Neural cell (in vitro differentiated cells): Measurements from ENCODE around the gene HEPACAM2.

Experiments
- EP300 ChIP-seq: fragments of 450-650 bp; conservative IDR thresholded peaks from 2 replicates; pipeline ENCODE4 v1.6.1; 2014; ENCODE audit warnings: antibody characterized with exemption, mild to moderate bottlenecking, moderate library complexity; ENCODE audit not compliant: poor library complexity, severe bottlenecking
- EZH2 ChIP-seq: fragments of 200-600, 300-800 bp; shearing (Covaris generic), sonication (generic); IDR thresholded peaks from 2 replicates; pipeline ENCODE4 v1.6.1; 2014; ENCODE audit warnings: antibody characterized with exemption, low read length, borderline replicate concordance, mild to moderate bottlenecking; ENCODE audit not compliant: insufficient read depth, poor library complexity, severe bottlenecking
- MXI1 ChIP-seq: fragments of 450-650 bp; conservative IDR thresholded peaks from 2 replicates; pipeline ENCODE4 v1.6.1; 2014; ENCODE audit warnings: antibody characterized with exemption, mild to moderate bottlenecking; ENCODE audit not compliant: poor library complexity, severe bottlenecking
- POLR2AphosphoS5 ChIP-seq: IDR thresholded peaks from 2 replicates; pipeline ENCODE4 v1.6.1; 2012
- RAD21 ChIP-seq: fragments of 450-650 bp; conservative IDR thresholded peaks from 2 replicates; pipeline ENCODE4 v1.6.1; 2014; ENCODE audit warnings: antibody characterized with exemption, mild to moderate bottlenecking, moderate library complexity
- TF ChIP-seq, protein P1 (sequence below): fragments of 450-650 bp; IDR thresholded peaks from 2 replicates; pipeline ENCODE4 v1.5.1; 2014; ENCODE audit warnings: antibody characterized with exemption, mild to moderate bottlenecking, moderate library complexity; ENCODE audit not compliant: poor library complexity, severe bottlenecking

DNA sequence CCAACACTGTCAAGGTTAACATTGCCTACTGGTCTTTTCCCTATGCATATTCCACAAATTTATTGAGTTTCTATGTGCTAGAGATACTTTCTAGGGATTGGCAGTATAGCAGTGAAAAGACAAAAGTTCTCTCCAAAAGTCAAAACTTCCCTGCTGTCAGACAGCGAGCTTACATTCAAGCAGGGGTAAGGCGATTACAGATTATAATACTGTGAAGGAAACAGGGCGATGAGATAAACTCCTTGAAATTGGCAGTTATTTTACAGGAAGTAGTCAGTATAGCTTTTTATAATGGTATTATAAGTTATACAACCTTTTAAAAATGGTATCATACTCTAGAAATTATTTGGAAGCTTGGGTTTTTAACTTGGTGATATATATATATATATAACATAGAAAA is 15.8 kb upstream of the HEPACAM2 start:
- TF ChIP-seq, protein P1, sequence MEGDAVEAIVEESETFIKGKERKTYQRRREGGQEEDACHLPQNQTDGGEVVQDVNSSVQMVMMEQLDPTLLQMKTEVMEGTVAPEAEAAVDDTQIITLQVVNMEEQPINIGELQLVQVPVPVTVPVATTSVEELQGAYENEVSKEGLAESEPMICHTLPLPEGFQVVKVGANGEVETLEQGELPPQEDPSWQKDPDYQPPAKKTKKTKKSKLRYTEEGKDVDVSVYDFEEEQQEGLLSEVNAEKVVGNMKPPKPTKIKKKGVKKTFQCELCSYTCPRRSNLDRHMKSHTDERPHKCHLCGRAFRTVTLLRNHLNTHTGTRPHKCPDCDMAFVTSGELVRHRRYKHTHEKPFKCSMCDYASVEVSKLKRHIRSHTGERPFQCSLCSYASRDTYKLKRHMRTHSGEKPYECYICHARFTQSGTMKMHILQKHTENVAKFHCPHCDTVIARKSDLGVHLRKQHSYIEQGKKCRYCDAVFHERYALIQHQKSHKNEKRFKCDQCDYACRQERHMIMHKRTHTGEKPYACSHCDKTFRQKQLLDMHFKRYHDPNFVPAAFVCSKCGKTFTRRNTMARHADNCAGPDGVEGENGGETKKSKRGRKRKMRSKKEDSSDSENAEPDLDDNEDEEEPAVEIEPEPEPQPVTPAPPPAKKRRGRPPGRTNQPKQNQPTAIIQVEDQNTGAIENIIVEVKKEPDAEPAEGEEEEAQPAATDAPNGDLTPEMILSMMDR = no peak
- TF ChIP-seq POLR2AphosphoS5 (no peak), EP300 (no peak), MXI1 (no peak), EZH2 (no peak), RAD21 (no peak)
